AG09309 (cell line): ENCODE measurements around the gene CELSR1.

Experiments
- DNase-seq: peaks from one replicate; pipeline ENCODE4 v3.0.0-alpha.2; 2010; ENCODE audit warnings: low read depth
- H3K4me3 ChIP-seq: 2 replicates; pipeline ENCODE4 v1.5.1; 2011; ENCODE audit warnings: mild to moderate bottlenecking, low read depth, low read length, moderate library complexity; ENCODE audit not compliant: control insufficient read depth
- CTCF ChIP-seq: IDR thresholded peaks from 2 replicates; pipeline ENCODE4 v1.5.1; 2011; ENCODE audit warnings: mild to moderate bottlenecking, low read depth, low read length, inconsistent platforms; ENCODE audit not compliant: insufficient read depth, control insufficient read depth; ENCODE audit errors: missing control alignments

Gene CELSR1

DNA sequence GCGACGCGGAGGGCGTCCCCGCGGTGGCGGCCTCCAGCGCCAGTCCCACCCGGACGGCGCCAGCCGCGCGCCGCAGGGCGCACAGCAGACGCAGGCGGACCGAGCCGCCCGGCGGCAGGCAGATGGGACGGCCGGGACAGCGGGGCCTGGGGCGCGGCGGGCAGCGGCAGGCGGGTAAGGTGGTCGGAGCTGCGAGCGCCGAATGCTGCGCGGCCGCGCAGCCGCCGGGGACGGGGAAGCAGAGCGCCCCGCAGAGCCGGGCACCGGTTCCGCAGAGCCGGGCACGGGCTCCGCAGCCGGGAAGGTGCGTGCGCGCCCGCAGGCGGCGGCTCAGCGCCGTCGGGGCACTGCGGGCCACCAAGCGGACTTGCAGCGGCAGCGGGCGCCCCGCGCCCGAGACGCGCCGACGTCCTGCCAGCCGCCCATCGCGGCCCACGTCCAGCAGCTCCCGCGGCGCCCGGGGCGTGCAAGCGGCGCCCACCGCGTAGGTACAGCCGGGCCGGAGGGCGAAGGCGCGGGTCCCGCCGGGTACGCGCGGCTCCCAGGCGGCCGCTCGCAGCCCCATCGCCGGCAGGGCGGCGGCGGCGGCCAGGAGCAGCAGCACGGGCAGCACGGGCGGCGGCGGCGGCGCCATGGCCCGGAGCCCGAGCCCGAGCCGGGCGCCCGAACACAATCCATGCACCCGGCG lies 739 bp downstream of the CELSR1 start:
- no peak overlapping the region for H3K4me3 ChIP-seq

GRCh38 chr22:46535876-46536536 lies 1.4 kb downstream of the CELSR1 start:
- no peak overlapping the region for H3K4me3 ChIP-seq
- DNase-seq = no peak
- TF ChIP-seq CTCF = no peak

More for the DNA sequence above, 739 bp downstream of the CELSR1 start:
- TF ChIP-seq CTCF = no peak
- DNase-seq = no peak

DNA sequence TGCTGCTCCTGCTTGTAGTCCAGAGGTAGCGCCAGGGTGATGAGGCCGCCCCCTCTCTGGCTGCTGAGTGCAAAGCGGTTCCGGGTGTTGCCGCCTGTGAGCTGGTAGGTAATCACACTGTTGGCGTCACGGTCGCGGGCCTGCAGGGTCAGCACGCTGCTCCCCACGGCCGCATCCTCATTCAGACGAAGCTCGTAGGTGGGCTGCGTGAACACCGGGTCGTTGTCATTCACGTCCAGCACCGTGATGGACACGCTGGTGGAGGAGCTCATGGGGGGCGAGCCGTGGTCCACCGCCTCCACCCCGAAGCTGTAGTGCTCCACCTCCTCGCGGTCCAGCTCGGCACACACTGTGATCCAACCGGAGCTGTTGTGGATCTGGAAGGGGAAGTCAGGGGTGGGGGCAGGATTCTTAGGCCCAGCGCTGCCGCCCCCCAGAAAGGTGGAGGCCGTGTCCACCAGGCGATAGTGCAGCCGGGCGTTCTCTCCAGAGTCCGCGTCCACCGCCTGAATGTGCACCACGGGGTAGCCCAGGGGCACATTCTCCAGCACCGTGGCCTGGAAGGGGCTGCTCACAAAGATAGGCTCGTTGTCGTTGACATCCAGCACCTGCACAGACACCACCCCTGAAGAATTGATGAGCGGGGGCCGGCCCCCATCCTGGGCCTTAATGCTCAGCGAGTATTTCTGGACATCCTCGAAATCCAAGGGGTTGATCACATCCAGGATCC lies 2.4 kb downstream of the CELSR1 start:
- no peak for TF ChIP-seq CTCF
- no peak for DNase-seq
- no peak overlapping the region for H3K4me3 ChIP-seq

DNA sequence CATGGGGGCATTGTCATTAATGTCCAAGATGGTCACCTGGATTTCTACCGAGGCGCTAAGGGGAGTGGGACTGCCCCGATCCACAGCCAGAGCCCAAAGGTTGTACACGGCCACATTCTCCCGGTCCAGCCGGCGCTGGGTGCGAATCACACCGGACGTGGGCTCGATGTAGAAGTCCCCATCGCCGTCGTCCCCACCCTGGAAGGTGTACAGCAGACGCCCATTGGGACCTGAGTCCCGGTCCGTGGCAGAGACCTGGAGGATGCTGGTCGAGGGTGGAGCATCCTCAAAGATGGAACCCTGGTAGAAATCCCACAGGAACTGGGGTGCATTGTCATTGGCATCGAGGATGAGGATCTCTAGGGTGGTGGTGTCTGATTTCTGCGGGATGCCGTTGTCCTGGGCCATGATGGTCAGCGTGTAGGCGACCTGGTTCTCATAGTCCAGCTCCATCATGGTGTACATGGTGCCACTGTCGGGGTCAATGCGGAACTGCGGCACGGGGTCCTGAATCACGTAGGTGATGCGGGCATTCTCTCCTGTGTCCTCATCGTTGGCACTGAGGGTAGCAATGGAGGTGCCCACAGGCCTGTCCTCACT lies 3.1 kb downstream of the CELSR1 start:
- no peak for DNase-seq
- no peak overlapping the region for H3K4me3 ChIP-seq
- no peak for TF ChIP-seq CTCF

DNA sequence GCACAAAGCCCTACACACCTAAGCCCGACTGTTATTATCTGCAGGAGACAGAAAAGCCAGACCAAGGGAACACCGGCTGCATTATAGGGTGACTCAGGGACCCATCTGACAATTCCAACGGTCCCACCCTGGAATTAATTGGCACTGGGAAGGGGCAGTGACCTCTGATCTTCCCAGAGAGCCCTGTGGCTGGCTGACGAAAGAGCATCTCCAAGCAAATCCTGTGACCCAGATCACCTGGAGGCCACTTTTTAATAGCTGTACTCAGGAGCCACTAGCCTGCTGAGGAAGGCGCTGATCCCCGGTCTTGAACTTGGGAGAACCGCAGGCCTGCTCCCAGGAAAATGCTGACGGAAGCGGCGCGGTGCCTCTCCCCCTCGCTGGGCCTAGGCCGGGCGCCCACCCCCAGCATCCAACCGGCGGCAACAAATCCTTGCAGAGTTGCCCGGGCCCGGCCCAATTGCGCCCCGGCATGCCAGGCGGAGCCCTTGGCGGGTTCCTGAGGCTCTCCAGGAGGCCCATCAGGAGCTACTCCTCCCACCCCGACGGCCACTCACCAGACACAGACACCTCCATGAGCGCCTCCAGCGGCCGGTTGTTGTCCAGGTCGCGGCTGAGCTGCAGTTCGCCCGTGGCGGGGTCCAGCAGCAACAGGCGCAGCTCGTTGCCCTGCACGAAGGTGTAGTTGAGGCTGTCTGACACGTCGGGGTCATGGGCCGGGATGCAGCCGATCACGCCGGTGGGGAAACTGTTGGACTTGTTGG lies 4.2 kb downstream of the CELSR1 start:
- H3K4me3 ChIP-seq = no peak overlapping the region
- TF ChIP-seq CTCF = no peak
- DNase-seq = no peak

DNA sequence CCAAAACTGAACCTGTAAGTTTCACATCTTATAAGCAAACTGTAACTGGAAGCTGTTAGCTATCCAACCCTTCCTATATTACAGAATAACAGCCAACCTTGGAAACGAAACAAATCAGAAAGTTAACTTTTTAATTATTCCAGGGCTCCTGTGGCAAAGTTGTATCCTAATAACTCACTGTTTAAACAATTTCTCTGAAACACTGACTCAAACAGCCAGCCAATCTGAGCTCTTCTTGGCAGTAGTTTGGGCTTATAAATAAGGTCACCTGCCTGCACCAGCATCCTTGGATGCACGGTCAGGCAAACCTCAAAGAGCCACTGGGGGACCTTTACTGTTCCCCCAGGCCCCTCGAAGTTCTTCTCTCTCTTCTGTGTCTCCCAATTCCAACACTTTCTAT lies 5.0 kb downstream of the CELSR1 start:
- no peak for TF ChIP-seq CTCF
- H3K4me3 ChIP-seq = no peak overlapping the region
- no peak for DNase-seq
